HG03103 (cell line): ENCODE data around the gene GHRL.

Experiments
- ATAC-seq: cut with Tn5 transposase; IDR thresholded peaks from one replicate; pipeline ENCODE4 v1.9.1; 2021; ENCODE audit warnings: low read depth; ENCODE audit not compliant: unreplicated experiment

The GHRL gene, protein sequence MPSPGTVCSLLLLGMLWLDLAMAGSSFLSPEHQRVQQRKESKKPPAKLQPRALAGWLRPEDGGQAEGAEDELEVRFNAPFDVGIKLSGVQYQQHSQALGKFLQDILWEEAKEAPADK

GRCh38 chr3:10292505-10293419, at the start of gene GHRL:
Gene GHRL, minus strand, starts transcription at chr3:10292947. Its CDS starts 2,767 bp downstream, at chr3:10290180.
- ATAC-seq, result peak; percentile 72

DNA sequence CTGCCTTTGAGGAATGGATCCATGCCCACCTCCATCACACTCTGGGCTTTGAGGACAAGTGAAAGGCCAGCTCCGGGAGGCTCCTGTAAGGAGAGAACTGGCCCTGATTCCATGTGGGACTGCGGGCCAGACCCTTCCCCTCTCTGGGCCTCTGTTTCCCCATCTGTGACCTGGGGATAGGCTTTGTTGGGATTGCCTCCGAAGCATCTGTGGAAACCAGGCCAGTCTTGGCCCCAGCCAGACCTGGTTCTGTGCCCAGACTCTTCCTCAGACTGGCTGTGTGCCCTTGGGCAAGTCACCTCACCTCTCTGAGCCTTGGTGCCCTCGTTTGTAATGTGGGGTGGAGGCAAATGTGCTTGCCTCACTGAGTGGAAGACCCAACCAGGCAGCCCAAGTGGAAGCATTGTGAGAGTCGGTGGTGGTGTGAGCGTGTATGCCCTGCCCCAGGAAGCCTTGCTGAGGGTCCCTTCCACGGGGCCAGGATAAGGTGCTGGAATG, 49.2 kb upstream of the GHRL start:
- no peak for ATAC-seq

GRCh38 chr3:10340476-10340875, 47.7 kb upstream of the GHRL start:
- ATAC-seq, result no peak

- ATAC-seq, result no peak
Observed at GRCh38 chr3:10340046-10340445, 47.3 kb upstream of the GHRL start.

DNA sequence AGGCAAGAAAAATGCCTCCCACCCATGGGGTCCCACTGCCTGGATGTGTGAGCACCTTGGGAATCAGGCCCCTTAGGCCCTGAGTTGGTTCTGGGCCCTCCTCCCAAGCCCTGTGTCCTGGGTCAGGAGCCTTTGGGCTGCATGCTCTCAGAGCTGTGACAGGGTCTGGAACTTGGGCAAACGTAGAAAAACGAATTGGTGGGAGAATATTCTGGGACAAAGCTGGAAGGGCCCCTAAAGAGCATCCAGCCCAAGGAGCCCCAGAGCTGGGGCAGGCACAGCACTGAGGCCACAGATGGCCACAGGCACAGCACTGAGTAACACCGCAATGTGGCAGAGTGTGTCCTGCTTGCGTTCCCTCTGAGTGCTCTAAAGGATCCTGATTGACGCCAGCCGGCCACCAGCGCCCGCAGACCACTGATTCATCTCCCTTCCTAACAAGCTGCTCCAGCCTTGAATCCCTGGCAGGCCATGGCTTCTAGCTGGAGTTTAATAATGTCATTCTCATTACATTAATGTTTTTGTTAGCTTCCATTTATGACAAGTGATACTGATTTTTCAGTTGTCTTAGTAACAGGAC, 46.7 kb upstream of the GHRL start:
- ATAC-seq, result no peak

GRCh38 chr3:10338591-10339353, 46.0 kb upstream of the GHRL start:
- ATAC-seq, result no peak

DNA sequence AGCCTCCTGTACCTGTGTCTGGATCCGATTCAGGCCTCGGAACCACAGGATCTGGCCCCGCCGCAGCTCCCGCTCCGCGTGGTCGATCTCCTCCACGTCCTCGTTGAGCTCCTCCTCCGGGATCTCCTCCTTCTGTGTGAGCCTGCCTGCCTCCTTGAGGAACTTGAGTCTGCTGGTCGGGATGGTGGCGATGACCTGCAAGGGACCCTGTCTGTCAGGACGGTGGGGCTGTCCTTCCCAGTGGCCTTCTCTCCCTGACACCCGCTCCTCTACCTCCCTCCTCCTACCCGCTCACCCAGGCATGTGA, 45.4 kb upstream of the GHRL start:
- ATAC-seq, result no peak

DNA sequence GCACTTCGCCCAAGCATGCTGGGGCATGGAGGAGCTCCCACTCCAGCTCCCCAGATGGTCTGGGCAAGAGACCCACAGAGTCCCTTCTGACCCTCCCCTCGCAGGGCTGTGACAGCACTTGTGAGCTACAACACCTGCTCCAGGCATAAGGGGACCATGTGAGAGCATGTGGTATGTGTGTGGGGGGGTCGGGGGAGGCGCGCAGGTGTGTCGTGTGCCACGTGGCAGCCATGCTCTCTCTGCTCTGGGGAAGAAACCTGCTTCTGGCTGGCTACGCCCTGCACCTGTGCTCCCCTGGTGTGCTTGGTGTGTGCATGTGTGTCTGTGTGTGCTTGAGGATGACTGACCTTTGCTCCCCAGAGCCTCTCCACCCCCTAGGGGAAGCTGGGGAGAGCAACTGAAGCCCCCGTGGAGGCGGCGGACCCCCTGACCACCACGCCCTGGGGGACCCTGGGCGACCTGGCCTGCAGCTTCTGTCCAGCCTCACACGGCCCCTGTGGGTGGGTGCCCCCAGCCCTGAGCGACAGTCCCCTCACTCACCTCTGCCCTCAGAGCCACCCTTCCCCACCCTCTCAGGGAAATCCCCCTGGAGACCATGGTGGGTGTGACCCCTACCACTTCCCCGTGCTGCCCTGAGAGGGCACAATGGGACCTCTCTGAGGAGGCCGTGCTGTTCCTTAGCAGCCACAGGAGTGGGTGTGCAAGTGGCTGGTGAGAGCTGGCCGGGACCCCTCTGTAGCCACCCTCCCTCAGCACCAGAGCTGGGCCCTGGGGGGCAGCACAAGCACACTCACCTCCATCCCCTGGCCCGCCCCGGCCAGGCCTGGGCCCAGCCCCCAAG, 44.8 kb upstream of the GHRL start:
- no peak for ATAC-seq

GRCh38 chr3:10336761-10337160, 44.0 kb upstream of the GHRL start:
- no peak for ATAC-seq

- no peak for ATAC-seq
Observed at GRCh38 chr3:10335871-10336622, 43.3 kb upstream of the GHRL start.

- ATAC-seq, result no peak
Observed at GRCh38 chr3:10335190-10335738, 42.5 kb upstream of the GHRL start.

- no peak for ATAC-seq
Observed at GRCh38 chr3:10334459-10334858, 41.7 kb upstream of the GHRL start.

- no peak for ATAC-seq
Observed at GRCh38 chr3:10334042-10334441, 41.3 kb upstream of the GHRL start.

- ATAC-seq, result no peak
Observed at GRCh38 chr3:10333349-10333650, 40.6 kb upstream of the GHRL start.

DNA sequence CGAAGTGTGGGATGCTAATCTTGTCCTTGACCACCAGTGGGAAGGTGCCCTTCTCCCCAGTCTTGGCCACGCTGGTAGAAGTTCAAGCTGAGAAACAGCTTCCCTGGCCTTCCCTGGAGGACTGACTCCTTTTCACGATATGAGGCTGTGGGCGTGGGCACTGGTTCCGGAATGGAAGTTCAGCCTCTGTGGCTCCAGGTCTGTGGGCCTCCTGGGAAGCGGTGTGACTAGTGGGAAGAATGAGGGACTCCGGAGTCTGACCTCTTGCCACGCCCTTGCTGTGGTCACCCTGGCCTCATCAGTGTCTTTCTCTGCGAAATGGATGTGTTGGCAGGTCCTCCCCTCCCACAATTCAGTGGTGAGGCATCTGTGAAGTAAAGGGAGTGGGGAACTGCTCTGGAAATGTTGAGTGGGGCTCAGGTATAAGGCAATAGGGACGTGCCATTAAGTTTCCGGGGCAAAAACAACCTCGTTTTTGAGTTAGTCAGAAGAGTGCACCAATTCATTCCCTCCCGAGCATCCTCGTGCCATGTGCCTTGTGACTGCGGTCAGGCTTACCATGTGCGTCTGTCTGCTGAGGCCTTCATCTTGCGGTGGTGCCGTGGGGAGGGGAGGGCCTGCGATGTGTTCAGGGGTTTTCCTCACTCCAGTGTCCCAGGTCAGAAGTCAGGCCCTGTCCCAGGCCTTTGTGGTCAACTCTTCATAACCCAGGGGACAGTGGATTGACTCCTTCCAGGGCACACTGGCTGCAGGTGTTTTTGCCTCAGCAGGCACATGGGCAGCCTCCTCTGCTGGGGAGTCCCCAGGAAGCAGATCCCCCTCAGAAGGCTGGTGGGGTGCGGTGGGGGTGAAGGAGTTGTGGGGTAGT, 40.0 kb upstream of the GHRL start:
- ATAC-seq, result no peak

DNA sequence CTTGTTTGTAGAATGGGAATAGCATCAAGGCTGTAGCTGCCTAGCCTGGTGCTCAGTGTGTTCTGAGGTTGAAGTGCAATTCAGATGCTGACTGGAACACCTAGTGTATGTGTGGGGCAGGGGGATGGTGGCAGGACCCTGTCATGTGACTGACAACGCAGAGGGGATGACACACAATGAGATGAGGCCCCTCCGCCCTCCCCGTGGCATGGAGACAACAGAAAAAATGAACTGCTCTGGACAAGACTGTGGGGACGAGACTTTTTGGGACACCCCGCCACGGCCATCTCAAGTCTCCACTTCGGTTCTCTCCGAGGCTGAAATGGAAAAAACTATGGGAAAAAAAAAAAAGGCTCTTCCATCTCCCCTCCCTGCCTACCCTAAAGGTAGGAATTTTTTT, 38.6 kb upstream of the GHRL start:
- no peak for ATAC-seq

- ATAC-seq, result no peak
Observed at GRCh38 chr3:10330319-10330718, 37.6 kb upstream of the GHRL start.

- ATAC-seq, result no peak
Observed at GRCh38 chr3:10329495-10330015, 36.8 kb upstream of the GHRL start.
